Activated CD4-positive, CD25-positive, alpha-beta regulatory T cell treated with anti-CD3 and anti-CD28 coated beads, Interleukin-2, amount 50 U/mL, for 16 hours (primary cell): ENCODE measurements around the gene ONECUT1.

ENCODE experiments used
- DNase-seq: peaks from one replicate; pipeline ENCODE4 v3.0.0-alpha.2; 2020; ENCODE audit warnings: low read depth, low spot score

Gene ONECUT1

GRCh38 chr15:52783929-52784798 lies 6.0 kb downstream of the ONECUT1 start:
- no peak for DNase-seq

DNA sequence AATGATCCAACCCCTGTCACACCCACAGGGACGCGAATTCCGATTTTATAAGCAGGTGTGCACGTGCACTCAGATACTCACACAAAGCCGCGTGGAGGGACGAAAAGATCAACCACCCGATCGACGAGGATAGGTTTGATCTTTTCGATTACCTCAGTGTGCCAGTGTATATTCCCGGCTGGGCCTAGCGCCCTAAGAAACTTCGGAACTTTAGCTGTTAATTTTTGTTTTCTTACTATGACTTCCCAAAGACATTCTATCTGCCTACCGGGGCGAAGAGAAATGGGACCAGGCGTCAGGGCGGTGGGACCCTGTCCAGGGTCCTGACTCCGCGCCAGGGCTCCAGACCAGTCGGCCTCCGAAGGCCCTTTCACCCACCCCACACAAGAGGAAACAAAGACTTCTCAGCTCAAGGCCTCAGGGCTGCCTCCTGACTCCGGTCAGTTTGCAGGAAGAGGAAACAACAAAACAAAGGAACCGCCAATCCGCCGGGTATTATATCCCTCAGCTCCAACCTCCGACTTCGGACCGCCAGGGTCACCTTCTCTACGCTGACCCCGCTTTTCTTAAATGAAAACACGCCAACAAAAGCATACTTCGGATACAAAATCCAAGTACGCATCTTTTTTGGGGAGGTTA lies 6.8 kb downstream of the ONECUT1 start:
- DNase-seq = no peak

GRCh38 chr15:52782514-52782913 lies 7.6 kb downstream of the ONECUT1 start:
- no peak for DNase-seq

DNA sequence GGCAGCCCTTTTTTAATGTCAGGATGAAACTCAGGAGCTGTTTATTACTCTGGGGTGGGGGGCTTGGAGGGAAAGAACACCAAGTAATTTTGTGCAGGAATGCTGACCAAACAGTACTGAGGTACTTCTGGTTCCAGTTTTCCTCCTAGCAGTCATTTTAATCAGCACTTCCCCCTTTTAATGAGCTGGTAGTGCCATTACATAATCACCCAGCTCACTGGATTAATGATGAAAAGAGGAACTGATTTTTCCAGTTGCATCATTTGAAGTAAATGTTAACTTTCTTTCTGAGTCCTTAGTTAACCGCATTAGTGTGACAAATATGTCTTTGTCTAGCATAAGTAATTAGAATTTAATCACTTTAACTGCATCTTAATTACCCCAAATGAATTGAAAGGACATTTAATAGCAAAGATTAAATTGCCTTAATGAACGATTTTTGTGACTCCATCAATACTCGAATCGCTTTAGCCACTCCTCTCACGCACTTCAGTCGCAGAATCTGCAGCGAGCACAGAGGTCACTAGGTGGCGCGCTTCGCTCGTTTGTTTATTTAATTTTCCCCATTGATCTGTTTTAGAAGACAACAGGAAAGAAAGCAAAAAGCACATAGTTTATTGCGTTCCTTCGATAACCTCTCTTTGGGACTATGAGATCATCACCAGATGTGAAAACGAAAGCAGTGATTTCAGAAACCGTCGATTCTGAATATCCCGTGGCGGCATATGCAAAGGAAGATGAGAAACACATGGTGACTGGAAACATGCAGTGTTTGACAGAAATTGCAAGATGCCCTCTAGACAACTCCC lies 9.8 kb downstream of the ONECUT1 start:
- DNase-seq = peak; percentile 49

DNA sequence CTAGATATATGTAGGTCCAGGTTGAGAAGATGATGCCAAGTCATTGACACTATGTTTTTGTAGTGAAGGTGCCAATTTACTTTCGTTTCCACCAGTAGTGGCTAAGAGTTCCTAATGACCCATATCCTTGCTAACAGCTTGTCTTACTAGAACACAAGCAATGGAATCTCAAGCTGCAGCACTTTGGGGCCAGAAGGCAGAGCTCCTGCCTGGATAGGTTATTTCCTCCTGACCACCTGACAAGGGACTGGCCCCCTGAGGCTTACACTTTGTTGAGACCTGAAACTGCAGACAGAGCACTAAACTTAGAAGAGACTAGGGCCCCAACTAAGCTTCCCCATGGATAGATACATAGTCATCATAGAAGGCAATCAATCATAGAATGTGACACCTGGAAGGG lies 11.7 kb downstream of the ONECUT1 start:
- DNase-seq = no peak

DNA sequence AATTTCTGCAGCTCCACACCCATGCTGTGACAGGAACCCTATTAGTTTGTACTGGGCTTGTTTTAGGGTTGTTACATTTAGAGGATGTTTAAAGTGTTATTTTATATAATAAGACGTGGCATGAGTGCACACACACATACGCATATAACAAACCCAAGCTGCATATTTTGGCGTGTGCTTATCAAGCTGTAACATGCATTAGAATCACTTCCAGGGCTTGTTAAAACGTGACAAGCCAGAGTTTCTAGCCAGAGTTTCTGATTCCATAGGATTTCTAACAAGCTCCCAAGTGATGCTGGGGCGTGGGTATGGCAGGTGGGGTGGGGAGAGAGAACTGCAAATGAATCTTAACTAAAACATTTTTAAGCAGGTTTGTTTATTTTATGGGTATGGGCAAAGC lies 17.4 kb downstream of the ONECUT1 start:
- no peak for DNase-seq

DNA sequence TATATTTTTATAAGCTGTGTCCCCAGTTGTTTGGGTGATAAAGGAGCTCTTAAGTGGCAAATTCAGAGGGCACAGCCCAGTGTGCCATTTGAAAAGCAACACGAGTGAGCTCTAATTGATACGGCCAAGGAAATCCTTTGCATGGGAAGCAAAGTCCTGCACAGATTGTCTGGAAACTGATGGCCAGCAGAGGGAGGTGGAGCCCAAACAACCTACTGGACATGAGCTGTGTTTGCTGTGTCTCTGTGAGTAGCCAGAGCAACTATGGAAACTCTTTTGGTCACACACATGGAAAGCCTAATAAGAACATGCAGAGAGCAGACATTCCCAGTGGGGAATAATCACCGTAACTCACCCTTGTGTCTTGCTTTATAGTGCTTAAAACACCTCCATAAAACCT lies 24.4 kb downstream of the ONECUT1 start:
- no peak for DNase-seq

GRCh38 chr15:52764731-52765130 lies 25.4 kb downstream of the ONECUT1 start:
- DNase-seq = no peak

DNA sequence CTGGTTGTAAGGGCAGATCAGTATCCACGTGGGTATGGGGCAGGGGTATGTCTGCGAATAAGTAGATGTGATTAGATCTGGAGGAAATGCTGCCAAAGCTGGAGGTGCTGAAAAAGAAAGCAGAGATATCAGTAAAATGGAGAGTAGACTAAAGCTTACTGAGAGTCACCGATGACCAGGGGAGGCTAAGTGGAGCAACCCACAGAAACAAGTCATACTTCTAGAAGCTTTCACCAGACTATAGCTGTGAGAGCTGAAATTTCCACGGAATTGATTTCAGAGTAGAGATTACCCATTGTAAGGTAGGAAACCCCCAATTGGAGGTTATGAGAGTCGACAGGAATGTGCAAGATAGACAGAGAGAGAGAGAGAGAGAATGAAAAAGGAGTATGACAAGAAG lies 27.5 kb downstream of the ONECUT1 start:
- DNase-seq = no peak

GRCh38 chr15:52760562-52760961 lies 29.6 kb downstream of the ONECUT1 start:
- no peak for DNase-seq

GRCh38 chr15:52759969-52760368 lies 30.2 kb downstream of the ONECUT1 start:
- DNase-seq = no peak

DNA sequence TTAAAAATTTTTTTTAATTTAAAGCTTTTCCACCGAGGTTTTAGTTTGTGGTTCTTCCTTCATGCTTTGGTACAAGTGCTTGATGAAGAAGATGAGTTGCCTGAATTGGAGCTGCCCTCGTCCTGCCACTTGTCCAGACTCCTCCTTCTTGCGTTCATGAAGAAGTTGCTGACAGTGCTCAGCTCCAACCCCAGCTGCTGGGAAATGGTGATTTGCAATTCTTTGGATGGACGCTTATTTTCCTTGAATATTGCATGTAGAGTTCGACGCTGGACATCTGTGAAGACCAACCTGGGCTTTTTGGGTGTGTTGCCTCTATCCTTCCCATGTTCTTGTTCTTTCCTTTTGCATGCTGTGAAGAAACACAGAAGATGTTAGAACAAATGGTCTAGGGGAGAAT lies 32.6 kb downstream of the ONECUT1 start:
- DNase-seq = no peak

GRCh38 chr15:52751522-52751921 lies 38.6 kb downstream of the ONECUT1 start:
- no peak for DNase-seq

GRCh38 chr15:52749258-52749657 lies 40.9 kb downstream of the ONECUT1 start:
- no peak for DNase-seq

DNA sequence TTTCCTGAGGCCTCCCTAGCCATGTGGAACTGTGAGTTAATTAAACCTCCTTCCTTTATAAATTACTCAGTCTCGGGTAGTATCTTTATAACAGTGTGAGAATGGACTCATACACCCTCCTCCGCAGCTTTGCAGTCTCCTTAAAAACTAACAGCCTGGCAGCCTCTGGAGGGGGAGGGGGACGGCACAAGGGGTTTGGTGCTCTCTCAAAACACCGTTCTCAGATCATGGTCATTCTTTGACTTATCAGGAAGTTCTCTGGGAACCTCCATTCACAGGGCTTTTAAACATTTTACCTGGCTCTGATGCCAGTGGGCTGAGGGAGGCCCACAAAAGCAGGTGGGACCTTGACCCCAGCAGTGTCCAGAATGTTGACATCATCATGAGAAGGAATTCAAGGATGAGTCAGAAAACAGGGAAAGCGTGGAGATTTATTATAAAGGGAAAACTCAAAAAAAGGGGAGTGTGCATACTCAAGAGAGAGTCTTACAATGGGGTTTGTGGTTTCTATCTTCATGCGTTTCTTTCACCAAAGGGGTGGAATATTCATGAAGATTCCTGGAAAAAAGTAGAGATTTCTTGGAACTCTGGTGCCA lies 43.9 kb downstream of the ONECUT1 start:
- DNase-seq = no peak

DNA sequence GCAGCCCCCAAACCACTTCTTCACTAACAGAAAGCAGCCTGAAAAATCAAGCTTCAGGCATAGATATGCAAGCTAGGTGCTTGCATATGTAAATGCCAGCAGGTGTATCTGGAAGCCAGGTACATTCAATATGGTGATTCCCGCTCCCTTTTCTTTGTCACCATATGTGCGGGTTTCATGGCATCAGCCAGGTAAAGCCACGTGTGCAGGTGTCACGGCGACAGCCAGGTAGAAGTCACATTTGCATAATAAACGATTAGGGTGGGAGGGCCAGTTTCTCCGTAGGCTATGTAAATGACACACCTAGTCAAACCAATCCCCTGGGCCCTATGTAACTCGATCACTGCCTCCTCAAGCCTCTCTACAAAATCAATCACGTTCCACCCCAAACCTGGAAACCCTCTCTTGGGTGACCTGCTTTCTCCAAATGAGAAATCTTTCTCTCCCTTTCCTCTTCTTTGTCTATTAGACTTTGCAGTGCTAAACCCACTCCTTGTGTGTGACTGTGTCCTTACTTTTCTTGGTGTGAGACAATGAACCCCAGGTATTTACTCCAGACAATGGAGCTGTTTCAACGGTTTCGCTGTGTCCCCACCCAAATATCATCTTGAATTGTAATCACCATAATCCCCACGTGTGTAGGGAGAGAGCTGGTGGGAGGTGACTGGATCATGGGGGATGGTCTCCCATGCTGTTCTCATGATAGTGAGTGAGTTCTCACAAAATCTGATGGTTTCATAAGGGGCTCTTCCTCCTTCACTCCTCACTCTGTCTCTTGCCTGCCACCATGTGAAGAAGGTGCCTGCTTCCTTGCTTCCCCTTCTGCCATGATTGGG lies 44.6 kb downstream of the ONECUT1 start:
- DNase-seq = no peak

- no peak for DNase-seq
Measured at GRCh38 chr15:52738311-52738710, 51.8 kb downstream of the ONECUT1 start.

GRCh38 chr15:52737720-52738119 lies 52.4 kb downstream of the ONECUT1 start:
- DNase-seq = no peak

GRCh38 chr15:52735231-52736089 lies 54.7 kb downstream of the ONECUT1 start:
- DNase-seq = peak; percentile 44

DNA sequence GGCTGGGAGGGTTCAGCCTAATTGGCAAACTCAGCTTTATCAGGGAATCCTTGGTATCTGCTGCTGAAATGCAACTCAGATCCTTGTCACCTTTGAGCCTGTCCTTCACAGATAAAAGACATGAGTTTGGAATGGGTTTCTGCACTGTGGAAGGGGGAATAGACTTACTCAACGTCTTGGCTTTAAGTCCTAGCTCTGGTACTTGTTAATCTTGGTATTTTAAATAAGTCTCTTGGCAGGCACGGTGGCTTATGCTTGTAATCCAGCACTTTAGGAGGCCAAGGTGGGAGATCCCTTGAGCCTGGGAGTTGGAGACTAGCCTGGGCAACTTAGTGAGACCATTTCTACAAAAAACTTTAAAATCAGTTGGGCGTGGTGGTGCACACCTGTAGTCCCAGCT lies 55.8 kb downstream of the ONECUT1 start:
- no peak for DNase-seq
